Fibroblast of pulmonary artery (primary cell): Measurements from ENCODE around the gene HMGN2.
"Not testable (repeated sequence)": the region's sequence is repeated elsewhere in the genome, so short reads cannot be mapped to it uniquely, and the experiment has no call there.

Experiments used
- DNase-seq: peaks from one replicate; pipeline ENCODE4 v3.0.0-alpha.2; 2010; ENCODE audit warnings: low read depth
- H3K4me3 ChIP-seq: replicated peaks from 2 replicates; pipeline ENCODE4 v1.5.1; 2011; ENCODE audit warnings: low read depth, mild to moderate bottlenecking, control low read depth, low read length, moderate library complexity
- CTCF ChIP-seq: IDR thresholded peaks from 2 replicates; pipeline ENCODE4 v1.5.1; 2011; ENCODE audit warnings: mild to moderate bottlenecking, control low read depth, low read length, inconsistent platforms; ENCODE audit errors: missing control alignments

The HMGN2 gene

GRCh38 chr1:26493267-26493666 lies 21.0 kb downstream of the HMGN2 start:
- no peak overlapping the region for H3K4me3 ChIP-seq
- no peak for DNase-seq
- no peak for TF ChIP-seq CTCF

GRCh38 chr1:26493938-26494337 lies 21.7 kb downstream of the HMGN2 start:
- H3K4me3 ChIP-seq: no peak overlapping the region
- TF ChIP-seq CTCF: no peak

GRCh38 chr1:26496861-26497260 lies 24.6 kb downstream of the HMGN2 start:
- TF ChIP-seq CTCF: no peak
- H3K4me3 ChIP-seq: no peak overlapping the region
- peak; percentile 53 for DNase-seq

More at GRCh38 chr1:26493938-26494337, 21.7 kb downstream of the HMGN2 start:
- DNase-seq: no peak

- DNase-seq: no peak
- no peak for TF ChIP-seq CTCF
- H3K4me3 ChIP-seq: no peak overlapping the region
Measured at GRCh38 chr1:26498894-26499293, 26.7 kb downstream of the HMGN2 start.

GRCh38 chr1:26500488-26501175 lies 28.4 kb downstream of the HMGN2 start:
- TF ChIP-seq CTCF: no peak
- DNase-seq: no peak
- peak overlapping the region; percentile 70 for H3K4me3 ChIP-seq

- not testable (repeated sequence) for H3K4me3 ChIP-seq, DNase-seq
Measured at GRCh38 chr1:26510711-26511110, 38.5 kb downstream of the HMGN2 start.

- DNase-seq, H3K4me3 ChIP-seq: not testable (repeated sequence)
Measured at GRCh38 chr1:26515836-26516235, 43.6 kb downstream of the HMGN2 start.

- no peak overlapping the region for H3K4me3 ChIP-seq
- no peak for TF ChIP-seq CTCF
- DNase-seq: no peak
Measured at GRCh38 chr1:26516987-26517765, 44.9 kb downstream of the HMGN2 start.
